Left renal pelvis (tissue), 4 donors: Measurements from ENCODE around the gene HOXD13. TPM values are rescaled to one million over a fixed set of nuclear protein-coding genes. Genes with fewer than 3 reads are reported as not detected.

Source experiments
- DNase-seq, 4 donors: peaks; one replicate each; pipeline ENCODE4 v3.0.0-alpha.2; 2013; ENCODE audit warnings: low read depth in 4 of 4, low spot score in 3 of 4
- polyA plus RNA-seq, 4 donors: library from polyadenylated mRNA; unstranded; fragments of 120-200 nt; gene quantifications; one replicate each; pipeline ENCODE4 v1.2.1, GENCODE V29; 2013; ENCODE audit not compliant: insufficient read length in 4 of 4

The HOXD13 gene
- polyA plus RNA-seq, 4 donors = 0.10 to 0.36 (median 0.23) TPM

DNA sequence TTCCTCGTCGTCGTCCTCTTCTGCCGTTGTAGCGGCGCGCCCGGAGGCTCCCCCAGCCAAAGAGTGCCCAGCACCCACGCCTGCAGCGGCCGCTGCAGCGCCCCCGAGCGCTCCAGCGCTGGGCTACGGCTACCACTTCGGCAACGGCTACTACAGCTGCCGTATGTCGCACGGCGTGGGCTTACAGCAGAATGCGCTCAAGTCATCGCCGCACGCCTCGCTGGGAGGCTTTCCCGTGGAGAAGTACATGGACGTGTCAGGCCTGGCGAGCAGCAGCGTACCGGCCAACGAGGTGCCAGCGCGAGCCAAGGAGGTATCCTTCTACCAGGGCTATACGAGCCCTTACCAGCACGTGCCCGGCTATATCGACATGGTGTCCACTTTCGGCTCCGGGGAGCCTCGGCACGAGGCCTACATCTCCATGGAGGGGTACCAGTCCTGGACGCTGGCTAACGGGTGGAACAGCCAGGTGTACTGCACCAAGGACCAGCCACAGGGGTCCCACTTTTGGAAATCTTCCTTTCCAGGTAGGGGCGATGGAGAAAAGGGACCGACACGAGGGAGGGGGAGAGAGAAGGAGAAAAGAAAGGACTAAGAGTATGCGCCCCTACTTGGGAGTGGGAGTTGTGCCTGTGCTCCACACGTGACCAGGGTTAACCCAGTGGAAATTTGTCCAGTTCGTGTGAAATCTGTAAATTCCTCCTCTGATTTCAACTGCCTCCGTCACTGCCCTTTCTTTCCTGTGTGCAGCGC is 800 bp downstream of the HOXD13 start:
- no peak for DNase-seq

DNA sequence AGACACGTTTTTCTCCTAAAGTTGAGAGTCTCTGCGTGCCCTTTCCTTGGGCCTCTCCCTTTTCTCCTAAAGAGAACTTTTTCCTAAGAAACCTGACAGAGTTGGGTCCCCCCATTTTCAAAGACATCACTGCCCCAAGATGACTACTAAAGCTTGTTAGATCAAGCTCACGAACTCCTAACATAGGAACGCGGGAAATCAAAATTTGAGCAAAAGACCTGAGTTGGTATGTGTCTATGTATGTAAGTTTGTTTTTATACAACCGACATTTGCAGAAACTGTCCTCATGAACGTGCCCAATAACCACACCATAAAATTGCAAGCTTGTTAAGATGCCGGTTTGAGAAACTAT is 1.4 kb downstream of the HOXD13 start:
- no peak for DNase-seq

- no peak for DNase-seq
These were observed 1.8 kb downstream of the HOXD13 start for GRCh38 chr2:176094349-176094748.

DNA sequence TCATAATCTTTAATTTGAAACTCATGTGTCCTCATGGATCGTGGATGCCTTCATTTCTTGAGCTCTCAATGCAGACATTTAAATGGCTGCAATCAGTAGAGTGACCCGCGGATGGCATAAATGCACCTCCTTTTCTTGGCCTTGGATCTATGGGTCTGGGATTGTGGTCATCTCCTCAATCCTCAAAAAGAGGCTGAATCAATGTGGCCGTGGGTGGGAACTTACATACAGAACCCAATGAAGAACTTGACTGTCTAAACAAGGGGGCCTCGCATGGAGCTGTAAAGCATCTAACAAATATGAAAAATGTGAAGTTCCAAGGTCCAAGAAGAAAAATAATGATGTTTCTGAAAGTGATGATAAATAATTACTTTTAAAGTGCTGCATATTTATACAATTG is 2.9 kb downstream of the HOXD13 start:
- DNase-seq = no peak

DNA sequence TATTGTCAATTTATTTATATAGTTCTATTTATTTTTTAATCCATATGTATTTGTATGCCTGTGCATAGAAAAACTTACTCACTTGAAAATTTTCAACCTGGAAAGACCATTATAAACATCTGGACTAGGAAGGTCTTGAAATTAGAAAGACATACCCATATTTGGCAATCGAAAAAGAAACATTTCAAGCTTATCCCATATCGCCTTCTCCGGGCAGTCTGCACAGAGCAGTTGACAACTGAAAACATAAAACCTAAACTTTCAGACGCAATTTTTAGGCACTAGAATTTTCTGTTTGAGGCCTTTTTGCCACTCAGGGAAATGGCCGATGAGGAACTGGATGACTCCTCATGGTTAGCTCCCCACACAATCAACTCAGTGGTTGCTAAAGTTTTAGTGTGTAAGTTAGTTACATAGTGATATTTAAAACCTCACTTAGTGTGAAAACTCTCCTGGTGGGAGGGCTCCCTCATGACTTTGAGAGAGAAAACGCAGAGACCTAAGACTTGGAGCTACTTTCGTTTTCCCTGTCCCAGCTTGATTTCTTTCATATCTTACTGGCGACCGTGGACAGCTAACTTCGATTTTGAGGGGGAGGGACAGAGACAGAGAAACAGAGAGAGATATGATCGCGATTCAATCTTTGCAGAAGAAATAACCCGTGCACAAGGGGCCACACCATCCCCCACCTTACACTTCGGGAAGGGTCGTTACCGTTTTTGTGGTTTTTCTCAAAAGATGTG is 3.9 kb downstream of the HOXD13 start:
- no peak for DNase-seq

- no peak for DNase-seq
These were observed 4.7 kb downstream of the HOXD13 start for GRCh38 chr2:176096986-176097819.

DNA sequence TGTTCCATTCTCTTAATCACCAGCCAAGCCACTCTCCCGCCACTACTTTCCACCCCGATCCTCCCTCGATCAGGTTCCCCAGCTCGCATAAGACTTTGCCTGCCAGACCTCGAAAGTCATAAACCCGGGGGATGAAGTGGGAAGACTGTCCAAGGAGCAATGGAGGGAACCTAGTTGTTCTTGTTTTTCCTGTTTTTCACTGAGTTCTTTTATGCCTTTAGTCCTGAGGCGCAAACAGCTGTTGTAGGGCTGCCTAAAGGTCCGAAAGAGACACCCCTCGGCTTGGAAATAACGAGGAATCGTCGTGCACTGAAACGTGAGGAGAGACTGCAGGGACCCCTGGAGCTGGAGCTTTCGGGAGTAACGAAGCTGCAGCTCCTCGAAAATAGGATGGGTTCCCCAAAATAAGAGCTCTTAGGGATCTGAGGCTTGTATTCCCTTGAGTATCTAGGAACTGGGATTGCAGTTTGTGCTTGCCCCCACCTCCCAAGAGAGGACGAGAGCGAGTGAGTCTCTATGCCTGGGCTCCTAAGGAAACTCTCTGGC is 5.4 kb downstream of the HOXD13 start:
- DNase-seq = no peak

GRCh38 chr2:176098366-176099158 is 6.0 kb downstream of the HOXD13 start:
- no peak for DNase-seq

DNA sequence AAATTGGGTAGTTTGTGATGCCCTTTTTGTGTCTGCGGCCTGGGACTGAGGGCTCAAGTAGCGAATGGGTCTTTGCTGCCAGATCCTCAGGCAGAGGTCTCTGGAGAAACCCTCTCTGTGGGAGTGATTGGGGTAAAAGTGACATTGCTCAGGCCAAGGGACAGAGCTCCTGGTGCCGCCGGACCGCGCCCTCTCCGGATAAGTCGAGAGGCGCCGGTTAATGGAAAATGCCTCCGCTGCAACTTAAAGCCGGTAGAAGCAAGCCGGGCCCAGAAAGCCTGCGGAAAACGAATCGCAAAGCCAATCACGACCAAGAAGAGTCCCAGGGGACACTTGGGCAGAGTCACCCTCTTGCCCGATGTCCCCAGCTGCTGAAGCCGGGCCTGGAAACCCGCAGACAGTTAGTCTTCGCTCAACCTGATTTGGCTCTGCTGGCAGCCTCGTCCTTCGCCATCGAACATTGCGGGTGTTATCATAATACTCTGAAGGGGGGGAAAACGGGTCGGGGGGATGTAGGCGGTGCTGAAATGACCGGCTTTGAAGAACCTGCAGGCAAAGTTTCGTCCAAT is 6.7 kb downstream of the HOXD13 start:
- no peak for DNase-seq

DNA sequence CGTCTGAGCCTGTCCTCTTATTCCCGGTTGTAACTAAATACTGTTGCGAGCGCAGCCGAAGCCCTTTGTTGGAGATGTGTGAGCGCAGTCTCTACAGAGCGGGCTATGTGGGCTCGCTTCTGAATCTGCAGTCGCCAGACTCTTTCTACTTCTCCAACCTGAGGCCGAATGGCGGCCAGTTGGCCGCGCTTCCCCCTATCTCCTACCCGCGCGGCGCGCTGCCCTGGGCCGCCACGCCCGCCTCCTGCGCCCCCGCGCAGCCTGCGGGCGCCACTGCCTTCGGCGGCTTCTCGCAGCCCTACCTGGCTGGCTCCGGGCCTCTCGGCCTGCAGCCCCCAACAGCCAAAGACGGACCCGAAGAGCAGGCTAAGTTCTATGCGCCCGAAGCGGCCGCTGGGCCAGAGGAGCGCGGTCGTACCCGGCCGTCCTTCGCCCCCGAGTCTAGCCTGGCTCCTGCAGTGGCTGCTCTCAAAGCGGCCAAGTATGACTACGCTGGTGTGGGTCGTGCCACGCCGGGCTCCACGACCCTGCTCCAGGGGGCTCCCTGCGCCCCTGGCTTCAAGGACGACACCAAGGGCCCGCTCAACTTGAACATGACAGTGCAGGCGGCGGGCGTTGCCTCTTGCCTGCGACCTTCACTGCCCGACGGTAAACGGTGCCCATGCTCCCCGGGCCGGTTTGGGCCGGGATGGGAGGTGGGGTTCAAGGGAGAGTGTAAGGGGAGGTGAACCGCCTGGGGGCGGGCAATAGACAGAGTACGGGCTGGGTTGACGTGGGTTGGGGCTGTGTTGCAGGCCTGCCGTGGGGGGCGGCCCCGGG is 7.4 kb downstream of the HOXD13 start, which contains the start of gene HOXD12:
Gene HOXD12, plus strand, starts transcription at position 68 of the 819 bp plus-strand sequence. Its CDS starts 7 bp downstream, at position 75.
- no peak for DNase-seq

GRCh38 chr2:176100547-176101140 is 8.1 kb downstream of the HOXD13 start:
- DNase-seq = no peak

DNA sequence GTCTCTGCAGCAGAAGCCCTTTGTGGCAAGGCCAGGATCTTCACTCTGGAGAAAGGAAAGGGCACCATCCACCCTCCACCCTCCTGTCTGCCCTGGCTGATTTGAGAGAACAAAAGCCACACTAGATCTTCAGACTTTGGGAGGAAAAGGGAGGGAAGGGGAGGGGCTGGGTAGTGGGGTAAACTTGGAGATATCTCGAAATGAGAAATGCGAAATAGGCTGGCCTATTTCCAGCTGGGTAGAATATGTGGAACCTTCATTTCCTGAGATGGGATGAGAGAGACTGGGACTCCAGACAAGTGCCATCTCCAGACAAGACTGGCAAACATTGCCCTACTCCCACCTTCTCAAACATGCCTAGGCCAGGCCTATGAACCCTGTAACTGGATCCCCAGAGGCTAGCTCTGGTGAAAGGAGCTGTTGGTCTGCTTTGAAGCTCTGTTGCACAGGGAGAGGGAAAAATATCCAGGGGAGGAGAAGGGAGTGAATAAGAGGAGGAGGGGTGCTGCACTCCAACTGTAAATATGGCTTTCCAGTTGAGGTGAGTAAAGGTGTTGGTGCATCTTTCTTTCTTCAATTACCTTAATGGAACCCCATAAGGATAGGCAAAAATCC is 8.8 kb downstream of the HOXD13 start:
- DNase-seq = no peak

GRCh38 chr2:176101842-176102241 is 9.3 kb downstream of the HOXD13 start:
- no peak for DNase-seq

- DNase-seq = no peak
These were observed 9.9 kb downstream of the HOXD13 start for GRCh38 chr2:176102309-176102866.

DNA sequence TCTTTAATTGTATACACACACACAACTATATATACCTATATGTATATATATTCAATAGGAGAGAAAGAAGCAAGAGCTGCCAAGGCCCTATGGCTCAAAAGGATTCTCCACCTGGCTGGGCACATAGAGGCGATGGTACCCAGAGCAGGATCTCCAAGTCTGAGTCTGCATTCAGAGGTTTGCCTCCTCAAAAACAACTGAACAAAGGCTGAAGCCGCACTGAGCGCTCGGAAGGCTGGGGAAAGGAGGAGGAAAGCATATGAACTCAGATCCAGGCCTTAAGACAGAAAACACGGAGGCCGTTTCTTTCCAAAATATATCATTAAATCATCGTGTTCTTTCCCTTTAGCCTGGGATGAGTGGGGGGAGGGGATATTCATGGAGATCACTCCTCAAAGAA is 10.7 kb downstream of the HOXD13 start:
- DNase-seq = no peak

- DNase-seq = no peak
These were observed 11.3 kb downstream of the HOXD13 start for GRCh38 chr2:176103742-176104315.

DNA sequence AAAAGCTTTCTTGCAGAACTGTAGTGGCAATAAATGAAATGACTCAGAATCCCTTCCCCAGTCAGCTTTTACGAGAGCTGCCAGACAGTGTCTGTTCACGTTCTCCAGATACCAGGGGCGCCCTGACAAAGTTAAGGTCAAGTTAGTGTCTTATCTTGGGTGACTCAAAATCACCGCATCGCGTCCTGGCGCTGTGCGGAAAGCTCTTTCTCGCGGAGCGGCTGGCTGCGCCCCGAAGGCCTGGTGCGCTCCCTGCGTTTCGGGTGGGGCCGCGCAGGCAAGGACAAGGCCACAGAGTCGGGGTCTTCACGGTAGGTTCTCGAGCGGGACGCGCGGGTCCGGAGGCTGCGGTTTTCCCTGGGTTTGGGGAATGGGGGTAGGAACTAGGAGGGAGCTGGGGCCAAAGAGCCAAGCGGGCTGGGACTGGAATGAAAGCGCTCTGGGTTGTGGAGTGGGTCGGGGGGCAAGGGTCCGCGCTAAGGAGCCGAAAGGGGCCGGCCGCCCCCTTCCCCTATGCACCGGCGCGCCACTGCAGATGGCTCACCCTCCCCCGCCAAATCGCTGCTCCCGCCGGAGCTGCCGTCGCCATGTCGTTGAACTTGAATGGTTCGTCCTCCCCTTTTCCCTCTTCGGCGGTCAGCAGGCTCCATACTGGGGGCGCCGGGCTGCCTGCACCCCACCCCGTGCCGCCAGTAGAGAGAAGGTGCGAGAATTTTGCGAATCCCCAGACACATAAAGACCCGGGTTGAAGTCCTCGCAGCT is 12.0 kb downstream of the HOXD13 start:
- DNase-seq = no peak
